ENCODE measurements around the gene GNAT2.
"Not testable (repeated sequence)": the region's sequence is repeated elsewhere in the genome, so short reads cannot be mapped to it uniquely, and the experiment has no call there.

GNAT2 gene

DNA sequence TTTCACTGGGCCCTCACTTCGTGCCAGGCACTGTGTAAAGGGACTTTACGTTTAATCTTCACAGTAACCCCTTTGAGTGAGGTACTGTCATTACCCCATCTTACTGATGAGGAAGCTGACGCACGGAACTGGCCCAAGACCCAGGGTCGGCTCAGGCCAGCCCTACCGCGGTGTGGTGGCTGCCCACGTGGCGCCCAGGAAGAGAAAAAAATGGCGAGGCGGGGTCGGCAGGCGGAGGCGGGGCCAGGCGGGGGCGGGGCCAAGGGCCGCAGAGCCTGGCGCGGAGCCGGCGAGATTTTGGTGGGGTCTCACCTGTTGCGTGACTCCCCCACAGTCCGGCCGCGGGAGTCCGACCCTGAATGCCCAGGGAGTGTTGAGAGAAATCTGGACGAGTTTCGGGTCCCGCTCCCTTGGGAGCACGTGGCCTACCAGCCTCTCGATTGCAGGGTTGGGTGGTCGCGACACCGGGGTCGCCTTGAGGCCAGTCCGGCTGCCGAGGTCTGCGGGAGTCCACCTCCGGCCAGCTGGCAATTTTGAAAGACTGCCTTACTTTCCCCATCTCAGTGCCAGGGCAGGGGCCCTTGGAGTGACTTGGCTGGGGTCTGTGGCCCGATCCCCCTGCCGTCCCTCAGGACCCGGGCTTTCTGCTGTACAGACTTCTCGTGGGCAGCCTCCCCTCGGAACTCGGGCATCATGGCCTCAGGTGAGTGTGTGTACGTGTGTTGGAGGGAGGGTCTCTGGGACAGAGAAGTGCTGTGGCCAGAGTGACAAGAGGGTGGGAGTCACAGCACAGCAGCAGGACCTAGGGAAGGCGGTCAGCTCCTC lies at the start of gene GNAT2, which contains the start of gene AMPD2:
TSS of gene GNAT2 (minus strand) at position 41 of the 825 bp plus-strand sequence. CDS start 6,746 bp downstream, outside the sequence.
TSS of gene AMPD2 (plus strand) at position 262 of the 825 bp plus-strand sequence. CDS start 1,339 bp downstream, outside the sequence.
- DNase-seq (ENCODE audit: low read depth): peak; percentile 90

DNA sequence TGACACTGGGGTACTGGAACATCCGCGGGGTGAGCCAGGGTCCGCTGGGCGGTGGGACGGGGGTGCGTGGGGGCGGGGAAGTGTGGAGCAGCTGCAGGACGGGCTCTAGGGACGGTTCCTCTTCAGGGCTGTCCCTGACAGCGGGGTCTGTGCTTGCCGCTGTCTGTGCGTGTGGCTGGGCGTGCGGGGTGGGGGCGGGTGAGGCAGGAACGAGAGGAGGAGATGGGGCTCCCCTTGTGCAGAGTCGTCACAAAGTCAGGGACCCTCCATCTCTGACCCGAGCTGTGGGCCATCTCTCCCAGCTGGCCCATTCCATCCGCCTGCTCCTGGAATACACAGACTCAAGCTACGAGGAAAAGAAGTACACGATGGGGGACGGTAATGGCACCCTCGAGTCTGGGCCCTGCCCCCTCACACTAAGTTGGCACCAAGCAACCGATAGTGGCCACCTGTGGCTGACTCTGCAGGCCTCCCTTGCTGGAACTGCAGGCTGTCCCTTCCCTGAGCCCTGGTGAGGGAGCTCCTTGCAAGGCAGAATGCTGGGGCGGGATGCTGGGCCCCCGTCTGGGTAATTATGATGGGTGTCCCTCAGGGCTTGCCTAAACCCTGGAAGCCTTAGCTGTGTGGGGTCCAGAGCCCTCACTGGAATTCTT lies 48.8 kb upstream of the GNAT2 start:
- no peak for DNase-seq (ENCODE audit: low read depth)

DNA sequence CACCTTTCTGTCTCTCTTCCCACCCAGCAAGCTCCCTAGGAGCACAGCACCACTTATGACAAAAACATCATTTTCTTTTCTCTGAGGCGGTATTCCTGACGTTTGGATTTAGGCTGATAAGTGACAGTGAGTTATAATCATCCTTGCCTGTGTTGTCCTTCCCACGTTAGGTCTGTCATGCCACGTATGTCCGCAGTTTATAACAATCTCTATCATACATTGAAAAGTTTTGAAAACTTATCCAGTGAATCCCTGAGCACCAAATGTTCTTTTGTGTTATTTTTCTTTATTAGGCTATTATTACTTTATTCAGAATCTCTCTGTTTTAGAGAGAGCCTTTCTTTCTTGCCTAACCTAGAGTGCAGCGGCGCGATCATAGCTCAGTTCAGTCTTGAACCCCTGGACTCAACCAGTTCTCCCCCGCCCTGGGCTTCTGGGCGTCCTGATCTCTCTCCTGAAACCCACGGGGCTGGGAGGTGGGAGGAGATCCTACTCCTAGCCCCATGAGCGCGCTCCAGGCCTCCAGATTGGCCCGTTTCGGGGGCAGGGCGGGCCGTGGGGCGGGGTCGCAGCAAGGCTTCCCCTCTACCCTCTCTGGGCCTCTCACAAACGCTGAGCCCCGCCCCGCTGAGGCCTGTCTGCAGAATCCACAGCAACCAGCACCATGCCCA lies 48.2 kb upstream of the GNAT2 start, which contains the start of gene GSTM2:
TSS of gene GSTM2 (plus strand) at position 606 of the 671 bp plus-strand sequence. CDS start at position 665, 59 bp downstream.
- DNase-seq (ENCODE audit: low read depth): peak; percentile 88

DNA sequence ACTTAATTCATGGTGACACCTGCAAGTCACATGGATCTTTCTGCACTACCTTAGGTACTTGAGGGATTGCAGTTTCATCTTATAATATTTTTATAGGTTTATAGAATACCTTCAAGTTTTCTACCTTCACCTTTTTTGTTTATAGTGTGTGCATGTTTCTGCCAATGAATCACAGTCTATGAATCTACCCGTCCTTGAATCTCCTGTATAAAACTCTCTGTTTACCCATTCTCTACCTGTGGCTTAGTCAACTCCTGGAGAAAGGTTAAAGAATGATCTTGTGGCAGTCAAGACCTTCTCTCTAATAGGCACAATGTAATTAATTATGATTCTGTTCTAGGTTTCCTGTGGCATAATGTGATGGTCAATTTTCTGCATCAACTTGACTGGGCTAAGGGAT lies 45.3 kb upstream of the GNAT2 start:
- no peak for DNase-seq (ENCODE audit: low read depth)

DNA sequence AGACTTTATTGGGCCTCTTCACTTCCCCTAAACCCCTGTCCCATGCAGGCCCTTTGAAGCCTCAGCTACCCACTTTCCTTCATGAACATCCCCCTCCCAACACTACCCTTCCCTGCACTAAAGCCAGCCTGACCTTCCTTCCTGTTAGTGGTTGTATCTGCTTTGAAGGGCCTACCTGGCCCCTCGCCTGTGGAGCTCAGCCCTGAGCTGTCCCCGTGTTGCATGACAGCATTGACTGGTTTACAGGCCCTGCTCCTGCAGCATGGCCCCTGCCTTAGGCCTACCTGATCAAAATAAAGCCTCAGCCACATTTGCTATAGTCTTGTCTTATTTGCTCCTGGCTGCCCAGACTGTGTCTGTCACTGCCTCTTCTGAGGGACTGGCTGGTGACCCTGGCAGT lies 42.0 kb upstream of the GNAT2 start:
- DNase-seq (ENCODE audit: low read depth): no peak

DNA sequence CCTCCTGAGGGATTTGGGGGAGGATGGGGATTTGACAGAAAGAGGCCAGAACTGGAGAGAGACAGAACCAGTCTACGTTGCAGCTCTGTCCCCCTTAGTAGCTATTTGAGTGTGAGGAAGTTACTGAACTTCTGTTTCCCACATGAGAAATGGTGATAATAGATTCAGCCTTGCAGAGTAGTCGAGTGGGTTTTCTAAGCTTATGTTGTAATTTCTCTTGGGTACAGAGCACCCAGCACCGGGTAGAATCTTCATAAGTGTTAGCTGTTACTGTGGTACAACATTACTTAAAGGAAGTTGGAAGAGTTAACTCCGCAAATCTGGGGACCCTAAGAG lies 41.2 kb upstream of the GNAT2 start:
- not testable (repeated sequence) for DNase-seq (ENCODE audit: low read depth)

DNA sequence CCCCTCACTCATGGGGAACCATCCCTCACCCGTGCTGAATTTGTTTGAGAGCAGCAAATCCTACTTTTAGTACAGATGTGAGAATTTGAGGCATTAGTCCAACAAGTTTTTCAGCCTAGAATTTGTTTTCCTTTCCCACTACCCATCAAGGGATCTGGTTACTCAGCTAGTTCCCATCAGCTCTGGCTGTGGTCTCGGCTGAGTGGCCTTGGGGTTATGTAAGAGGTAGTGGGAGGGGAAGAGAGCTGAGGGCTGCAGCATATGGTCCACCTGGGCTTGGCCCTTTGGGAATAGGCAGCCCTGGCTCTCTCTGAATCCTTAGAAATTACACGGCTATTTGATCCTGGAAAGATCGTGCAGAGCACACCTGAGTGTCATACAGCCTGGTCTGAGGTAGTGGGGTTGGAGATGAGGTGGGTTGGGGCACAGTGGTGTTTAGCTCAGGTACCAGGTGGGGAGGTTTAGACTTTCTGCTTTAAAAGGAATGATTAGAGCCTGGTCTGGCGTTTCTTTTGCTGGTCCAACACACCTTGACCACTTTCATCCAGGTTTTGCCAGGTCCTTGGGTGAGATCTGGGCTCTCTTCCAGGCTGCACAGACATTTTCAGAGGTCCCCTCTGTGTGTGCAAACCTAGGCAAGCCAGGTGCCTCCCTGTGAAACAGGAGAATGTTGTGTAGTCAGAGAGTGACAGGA lies 40.7 kb upstream of the GNAT2 start:
- DNase-seq (ENCODE audit: low read depth): no peak

DNA sequence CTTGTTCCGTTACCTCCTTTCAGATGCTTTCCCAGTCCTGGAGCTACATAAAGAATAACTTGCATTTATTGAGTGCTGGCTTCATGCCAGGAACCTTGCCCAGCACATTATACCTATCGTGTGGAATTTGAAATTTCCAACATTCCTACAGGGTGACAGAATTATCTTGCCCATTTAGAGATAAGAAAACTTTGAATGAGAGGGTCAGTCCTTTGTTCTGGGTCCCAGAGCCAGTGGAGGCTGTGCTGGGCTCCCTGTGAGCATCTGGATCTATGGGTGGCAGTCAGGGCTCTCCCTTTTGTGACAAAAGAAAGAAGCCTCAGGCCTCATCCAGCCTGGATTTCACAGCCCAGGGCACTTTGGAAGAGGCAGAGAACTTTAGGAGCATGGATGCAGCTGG lies 39.7 kb upstream of the GNAT2 start:
- no peak for DNase-seq (ENCODE audit: low read depth)

DNA sequence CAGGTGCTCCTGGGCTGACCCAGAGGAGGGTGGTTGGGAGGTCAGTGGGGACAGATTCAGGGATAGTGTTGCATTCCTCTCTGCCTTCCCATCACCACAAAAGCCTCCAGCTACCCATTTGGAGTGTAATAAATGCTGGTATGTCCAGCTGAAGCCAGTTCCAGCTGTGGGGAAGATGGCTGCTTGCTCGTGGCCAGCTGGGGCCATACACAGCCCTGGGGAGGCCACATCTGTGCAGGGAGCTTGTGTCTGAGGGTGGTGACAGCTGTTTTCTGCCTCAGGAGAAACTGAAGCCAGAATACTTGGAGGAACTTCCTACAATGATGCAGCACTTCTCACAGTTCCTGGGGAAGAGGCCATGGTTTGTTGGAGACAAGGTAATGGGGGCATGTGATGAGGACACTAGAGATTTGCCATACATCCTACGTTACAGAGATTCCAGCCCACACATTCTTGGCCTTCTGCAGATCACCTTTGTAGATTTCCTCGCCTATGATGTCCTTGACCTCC lies 39.2 kb upstream of the GNAT2 start:
- no peak for DNase-seq (ENCODE audit: low read depth)

DNA sequence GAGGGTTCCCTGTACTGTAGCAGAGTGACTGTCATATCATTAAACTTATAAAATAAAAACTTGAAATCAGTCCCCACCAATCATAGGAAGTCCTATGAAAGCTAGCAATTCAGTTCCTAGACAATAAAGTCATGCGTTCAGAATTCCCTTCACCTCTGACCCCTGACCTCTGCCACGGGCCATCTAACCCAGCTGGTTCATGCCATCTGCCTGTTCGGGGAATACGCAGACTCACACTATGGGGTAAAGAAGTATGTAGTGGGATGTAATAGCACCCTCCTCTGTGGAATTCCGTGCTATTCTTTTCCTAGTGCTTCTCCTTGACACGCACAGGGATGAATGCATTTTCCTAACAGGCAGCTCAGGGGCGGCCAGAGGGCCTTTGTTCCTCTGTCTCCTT lies 38.6 kb upstream of the GNAT2 start:
- no peak for DNase-seq (ENCODE audit: low read depth)

DNA sequence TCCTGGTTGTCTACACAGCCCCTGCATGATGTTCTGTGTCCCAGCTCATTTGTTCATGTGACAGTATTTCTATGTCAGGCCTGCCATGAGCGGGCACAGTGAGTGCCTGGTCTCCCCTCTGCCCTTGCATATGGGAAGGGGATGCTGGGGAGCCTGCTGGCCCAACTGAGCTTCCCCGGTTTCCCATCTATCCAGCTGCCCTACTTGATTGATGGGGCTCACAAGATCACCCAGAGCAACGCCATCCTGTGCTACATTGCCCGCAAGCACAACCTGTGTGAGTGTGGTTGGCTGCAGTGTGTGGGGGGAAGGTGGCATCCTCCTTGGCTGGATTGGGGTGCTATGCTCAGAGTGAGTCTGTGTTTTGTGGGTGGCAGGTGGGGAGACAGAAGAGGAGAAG lies 38.0 kb upstream of the GNAT2 start:
- no peak for DNase-seq (ENCODE audit: low read depth)

DNA sequence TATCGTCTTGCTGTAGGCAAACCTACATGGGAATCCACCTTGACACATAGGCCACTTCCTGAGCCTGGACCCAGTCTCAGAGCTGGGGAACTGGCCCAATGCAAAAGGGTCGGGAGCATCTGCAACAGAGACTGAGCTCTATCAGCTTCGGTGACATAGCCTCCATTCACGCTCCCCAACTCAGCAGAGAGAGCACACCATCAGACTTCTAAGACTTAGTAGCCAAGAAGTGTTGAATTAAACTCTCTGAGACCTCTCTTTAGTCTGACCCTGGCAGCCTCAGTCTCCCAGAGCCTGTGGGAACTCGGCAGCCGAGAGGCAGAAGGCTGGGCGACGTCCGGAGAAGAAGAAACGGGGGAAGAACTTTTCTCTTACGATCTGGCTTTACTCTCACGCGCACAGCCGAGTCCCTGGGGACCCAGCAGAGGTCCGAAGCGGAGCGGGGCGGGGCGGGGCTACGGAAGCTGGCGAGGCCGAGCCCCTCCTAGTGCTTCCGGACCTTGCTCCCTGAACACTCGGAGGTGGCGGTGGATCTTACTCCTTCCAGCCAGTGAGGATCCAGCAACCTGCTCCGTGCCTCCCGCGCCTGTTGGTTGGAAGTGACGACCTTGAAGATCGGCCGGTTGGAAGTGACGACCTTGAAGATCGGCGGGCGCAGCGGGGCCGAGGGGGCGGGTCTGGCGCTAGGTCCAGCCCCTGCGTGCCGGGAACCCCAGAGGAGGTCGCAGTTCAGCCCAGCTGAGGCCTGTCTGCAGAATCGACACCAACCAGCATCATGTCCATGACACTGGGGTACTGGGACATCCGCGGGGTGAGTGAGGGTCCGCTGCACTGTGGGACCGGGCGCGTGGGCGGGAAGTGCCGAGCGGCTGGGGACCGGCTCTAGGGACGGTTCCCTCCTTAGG lies 36.5 kb upstream of the GNAT2 start, which contains the start of gene GSTM4:
TSS of gene GSTM4 (plus strand) at position 485 of the 905 bp plus-strand sequence. CDS start at position 776, 291 bp downstream.
- DNase-seq (ENCODE audit: low read depth): peak; percentile 81

DNA sequence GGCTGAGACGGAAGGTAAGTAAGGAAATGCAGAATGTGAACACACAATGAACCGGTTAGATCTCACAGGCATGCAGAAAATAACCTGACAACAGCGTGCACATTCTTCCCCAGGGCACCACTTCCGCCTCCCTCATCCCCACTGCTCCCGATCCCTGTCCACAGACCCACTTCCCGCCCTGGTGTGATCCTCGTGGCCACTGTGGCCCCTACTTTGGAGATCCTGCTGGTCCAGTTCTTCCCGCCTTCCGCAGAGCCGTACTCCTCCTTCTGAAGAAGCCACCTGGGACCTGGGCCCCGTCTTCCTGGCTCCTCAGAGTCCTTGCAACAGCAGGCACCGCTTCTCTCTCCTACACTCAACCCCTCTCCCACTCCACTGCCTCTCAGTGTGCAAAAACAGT lies 35.1 kb upstream of the GNAT2 start:
- no peak for DNase-seq (ENCODE audit: low read depth)

DNA sequence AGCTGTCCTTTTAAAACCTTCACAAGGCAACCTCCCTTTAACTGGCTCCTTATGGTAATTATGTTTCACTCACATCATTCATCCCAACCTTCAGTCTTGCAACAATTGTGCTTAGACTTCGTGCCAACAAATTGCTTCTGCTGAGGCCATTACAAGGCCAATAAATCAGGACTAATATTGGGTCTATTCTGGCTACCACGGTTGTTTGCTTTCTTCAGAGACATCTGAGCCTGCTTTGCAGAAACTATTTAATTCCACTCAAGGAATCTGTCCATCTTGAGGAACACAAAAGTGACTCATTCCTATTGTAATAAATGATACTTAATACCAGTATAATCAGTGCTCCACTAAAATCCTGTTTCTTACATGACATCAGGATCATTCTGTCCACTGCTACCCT lies 33.9 kb upstream of the GNAT2 start:
- DNase-seq (ENCODE audit: low read depth): peak; percentile 51

DNA sequence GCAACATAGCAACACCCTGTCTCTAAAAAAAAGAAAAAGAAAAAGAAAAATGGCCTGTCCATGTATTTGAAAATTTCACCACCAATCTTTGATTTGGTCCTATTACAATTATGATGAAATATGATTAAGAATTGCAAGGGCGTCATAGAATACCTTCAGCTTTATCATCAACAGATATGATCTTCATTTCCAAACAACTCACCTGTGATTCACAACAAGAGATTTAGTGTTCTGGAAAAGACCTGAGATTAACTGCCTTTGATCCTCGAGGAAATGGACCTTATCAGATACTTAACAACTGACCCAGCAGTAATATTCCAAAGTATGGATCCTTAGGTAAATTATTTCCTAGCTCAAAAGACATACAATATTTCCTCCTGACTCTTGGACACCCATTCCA lies 33.0 kb upstream of the GNAT2 start:
- no peak for DNase-seq (ENCODE audit: low read depth)

DNA sequence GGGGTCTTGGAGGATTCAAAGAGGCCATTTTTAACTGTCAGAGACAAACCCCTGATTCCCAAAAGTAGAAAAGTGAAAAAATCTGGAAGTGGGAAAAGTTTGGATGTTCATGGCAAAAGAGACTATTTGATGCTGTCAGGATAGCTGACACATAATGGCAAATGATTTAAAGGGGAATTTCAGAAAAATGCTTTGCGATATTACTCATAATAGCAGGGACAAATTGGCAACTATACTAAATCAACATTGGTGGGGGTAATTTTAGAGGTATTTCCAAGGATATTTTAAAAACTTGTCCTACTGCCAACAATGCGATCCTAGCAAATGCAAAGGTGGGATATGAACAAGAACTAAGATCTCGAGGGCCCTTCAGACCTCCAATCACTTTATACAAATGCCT lies 31.2 kb upstream of the GNAT2 start:
- peak; percentile 68 for DNase-seq (ENCODE audit: low read depth)

DNA sequence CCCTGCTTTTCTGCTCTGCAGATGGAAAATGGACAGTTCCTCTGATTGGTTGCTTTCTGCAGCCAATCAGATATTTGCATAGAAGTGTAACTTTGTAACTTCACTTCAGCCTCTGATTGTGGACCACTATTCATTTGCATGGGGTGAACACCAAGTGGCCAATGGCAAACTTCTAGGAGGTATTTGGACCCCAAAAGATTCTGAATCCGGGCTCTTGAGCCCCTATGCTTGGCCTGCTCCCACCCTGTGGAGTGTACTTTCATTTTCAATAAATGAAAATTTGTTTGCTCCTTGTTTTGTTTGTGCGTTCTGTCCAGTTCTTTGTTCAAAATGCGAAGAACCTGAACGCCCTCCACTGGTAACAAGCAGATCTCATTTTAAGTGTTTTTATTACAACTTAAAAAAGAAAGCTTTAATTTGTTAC lies 30.1 kb upstream of the GNAT2 start:
- DNase-seq (ENCODE audit: low read depth): peak; percentile 61

DNA sequence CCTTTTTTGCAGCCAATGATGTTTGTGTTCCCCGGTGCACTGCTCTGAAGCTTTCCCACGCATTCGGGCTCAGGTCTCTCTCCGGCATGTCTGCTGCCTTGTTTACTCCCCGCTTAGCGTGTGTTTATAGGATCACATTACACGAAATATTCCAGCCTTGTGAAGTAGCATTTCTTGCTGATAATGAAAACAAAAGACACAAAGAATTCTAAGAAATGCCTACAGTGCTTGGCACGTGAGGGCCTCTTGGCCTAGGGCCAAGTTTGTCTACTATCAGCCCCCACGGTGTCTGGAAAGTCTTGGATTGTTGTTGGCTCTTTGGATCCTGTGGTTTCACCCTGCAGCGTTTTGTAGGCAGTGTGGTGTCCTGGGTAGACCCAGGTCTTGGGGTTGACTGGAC lies 25.3 kb upstream of the GNAT2 start:
- DNase-seq (ENCODE audit: low read depth): no peak

DNA sequence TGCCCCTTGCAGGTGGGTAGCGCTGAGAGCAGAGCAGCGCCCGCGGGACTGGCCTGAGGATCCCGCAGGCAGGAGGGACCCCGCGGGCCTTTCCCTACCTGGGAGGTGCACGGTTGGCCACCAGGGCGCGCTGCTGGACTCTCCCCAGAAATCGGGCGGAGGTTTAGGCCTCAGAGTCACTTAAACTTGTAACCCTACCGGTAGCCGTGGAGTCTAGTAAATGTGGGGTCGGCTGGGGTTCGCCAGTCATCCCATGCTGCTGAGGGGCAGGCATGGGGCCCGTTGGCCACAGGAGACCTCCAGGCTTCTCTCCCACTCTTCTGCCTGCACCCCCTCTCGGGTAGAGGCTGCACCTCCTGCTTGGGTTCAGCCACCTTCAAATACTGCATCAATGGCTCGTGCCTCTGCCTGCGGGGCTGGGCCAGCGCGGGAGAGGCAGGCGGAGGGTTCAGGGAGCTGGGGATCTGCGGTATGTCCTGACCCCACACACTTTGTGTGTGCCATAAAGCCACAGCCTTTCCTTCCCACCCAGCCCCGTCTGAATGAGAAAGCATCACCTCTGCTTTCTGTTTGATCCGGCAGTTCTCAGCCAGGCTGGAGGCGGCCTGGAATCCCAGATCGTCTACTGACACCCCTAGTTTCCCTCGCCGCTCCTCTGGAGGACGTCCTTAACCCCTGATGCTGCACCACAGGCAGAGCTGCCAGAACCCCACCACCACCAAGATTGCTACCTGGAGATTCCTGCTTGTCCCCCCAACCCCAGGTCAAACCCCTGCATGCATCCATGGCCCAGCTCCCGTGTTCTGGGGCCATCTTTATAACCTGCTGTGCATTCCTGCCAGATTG lies 24.2 kb upstream of the GNAT2 start:
- peak; percentile 62 for DNase-seq (ENCODE audit: low read depth)

DNA sequence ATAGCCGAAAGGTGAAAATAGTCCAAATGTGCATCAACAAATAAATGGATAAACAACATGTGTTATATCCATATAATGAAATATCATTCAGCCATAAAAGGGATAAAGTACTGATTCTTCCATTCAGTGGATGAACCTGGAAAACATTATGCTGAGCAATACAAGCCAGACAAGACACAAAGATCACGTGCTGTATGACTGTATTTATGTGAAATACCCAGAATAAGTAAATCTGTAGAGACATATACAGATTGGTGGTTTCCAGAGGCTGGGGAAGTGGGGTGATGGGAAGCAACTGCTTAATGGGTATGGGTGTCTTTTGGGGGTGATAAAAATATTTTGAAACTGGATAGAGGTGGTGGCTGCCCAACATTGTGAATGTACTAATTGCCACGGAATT lies 23.2 kb upstream of the GNAT2 start:
- no peak for DNase-seq (ENCODE audit: low read depth)
